Heart left ventricle (tissue), 16 donors: ENCODE results near the gene LLPH. TPM values are rescaled to one million over a fixed set of nuclear protein-coding genes. Genes with fewer than 3 reads are reported as not detected.

Experiments used
- ATAC-seq, 4 donors: fragments of 200-7000 bp; cut with Tn5 transposase; one replicate each; pipeline ENCODE4 v1.9.1; 2020 to 2022; ENCODE audit warnings: moderate library complexity in 4 of 4, mild to moderate bottlenecking in 3 of 4, moderate number of reproducible peaks in 1 of 4
- DNase-seq, 5 donors: peaks; one replicate each; pipeline ENCODE4 v3.0.0-alpha.2; 2020
- H3K27ac ChIP-seq, 12 donors: fragments of 200-600 bp; sonication (generic) in 4 of 12; one replicate each; pipeline versions ENCODE4 v1.5.0 to v1.8.0; 2016 to 2022; ENCODE audit warnings: mild to moderate bottlenecking in 2 of 12
- H3K27me3 ChIP-seq, 9 donors: fragments of 200-600 bp; sonication (generic) in 2 of 9; one replicate each; pipeline versions ENCODE4 v1.5.1 to v1.8.0; 2016 to 2022; ENCODE audit warnings: mild to moderate bottlenecking in 3 of 9
- H3K36me3 ChIP-seq, 9 donors: fragments of 200-600 bp; sonication (generic) in 2 of 9; one replicate each; pipeline versions ENCODE4 v1.5.0 to v1.8.0; 2018 to 2022; ENCODE audit warnings: mild to moderate bottlenecking in 2 of 9
- H3K4me1 ChIP-seq, 12 donors: fragments of 200-600 bp; sonication (generic) in 4 of 12; one replicate each; pipeline versions ENCODE4 v1.5.0 to v1.8.0; 2016 to 2022; ENCODE audit warnings: mild to moderate bottlenecking in 3 of 12
- H3K4me3 ChIP-seq, 12 donors: fragments of 200-600 bp; sonication (generic) in 4 of 12; one replicate each; pipeline versions ENCODE4 v1.5.0 to v1.8.0; 2017 to 2022; ENCODE audit warnings: mild to moderate bottlenecking in 9 of 12, moderate library complexity in 4 of 12
- H3K9me3 ChIP-seq, 12 donors: fragments of 200-600 bp; sonication (generic) in 4 of 12; one replicate each; pipeline versions ENCODE4 v1.5.0 to v1.8.0; 2016 to 2022; ENCODE audit warnings: mild to moderate bottlenecking in 1 of 12
- POLR2A ChIP-seq, 2 donors: fragments of 450-650 bp; IDR thresholded peaks; one replicate each; pipeline ENCODE4 v1.6.1; 2017; ENCODE audit warnings: antibody characterized with exemption in 2 of 2, mild to moderate bottlenecking in 2 of 2, moderate library complexity in 2 of 2
- WGBS, 4 donors: extraction: QIAGEN DNeasy Blood & Tissue Kit in 2 of 4; methylation state at CpG; one replicate each; pipeline versions ENCODE4 v1.1.5 to v1.1.7; 2013 to 2018; 5-methylcytosine and 5-hydroxymethylcytosine counted together
- intact Hi-C, 10 donors: fragments of 100-400 bp; cut with DNase I; formaldehyde crosslinking; loops; one replicate each; pipeline versions ENCODE4 v1.11.1 to v1.14.2; 2022
- polyA plus RNA-seq, 2 donors: library from polyadenylated mRNA; stranded (reverse); fragments of 200-250 nt; gene quantifications; one replicate each; pipeline ENCODE4 v1.2.3, GENCODE V29; 2013
- total RNA-seq, 9 donors: library from RNA; depleted of rRNA in 2 of 9; stranded (reverse); fragments of >200 nt in 2 of 9; fragmentation: NEBNext Ultra II Directional in 3 of 9; extraction: Animal tissue kit (Norgen Biotek cat#: 25700) in 3 of 9; gene quantifications; one replicate each; pipeline versions ENCODE4 v1.1.0 to v1.2.4, GENCODE V29; 2016 to 2023
- TF ChIP-seq, protein P1 (sequence below), 12 donors: fragments of 200-600 bp; sonication (generic) in 4 of 12; IDR thresholded peaks; one replicate each; pipeline versions ENCODE4 v1.5.0 to v1.8.0; 2018 to 2022; ENCODE audit warnings: antibody characterized with exemption in 12 of 12, mild to moderate bottlenecking in 5 of 12
- donor health status: ischemic (EF 13 %, LVEDD 7.1; RV severe dilation, severe dysfunction).
- donor health status: healthy with polysubstance abuse.
- donor health status: DM: no; HTN: yes; CAD: no.
- donor health status: DM: no; HTN: no; CAD: no.
- donor health status: ischemic (EF 25% LVEDD 6.9; RV normal size, moderate dysfunction).
- donor health status: ischemic (EF 25% LVEDD 5.7; RV mildly dilated, moderate dysfunction).
- donor health status: healthy.
- donor health status: DM: yes; HTN: yes; CAD: no.
- donor health status: ischemic (EF 35%, LVEDD 5.7; RV mildly dilated, moderate dysfunction).
- donor health status: nonischemic (EF 11% LVEDD 7.7; RV severe dilation, severe dysfunction).
- donor health status: DM: yes; HTN: yes; CAD: no.
- donor health status: PGD.
- donor health status: ischemic (EF 29% LVEDD 5.4; RV normal size, mild dysfunction).
- donor health status: nonischemic (EF 23%, LVEDD 6.1; RV moderate dilation, normal function).

Gene LLPH
- total and polyA plus RNA-seq, 11 donors, result 5.0 to 49.1 (median 18.3) TPM

GRCh38 chr12:66162701-66163100 is 32.2 kb upstream of the LLPH start:
- peak overlapping the region in 1 of 12 donors; percentile 15 for H3K27ac ChIP-seq
- ATAC-seq (no peak), DNase-seq (no peak)
- H3K4me3 ChIP-seq, result no peak overlapping the region
- TF ChIP-seq, protein P1, sequence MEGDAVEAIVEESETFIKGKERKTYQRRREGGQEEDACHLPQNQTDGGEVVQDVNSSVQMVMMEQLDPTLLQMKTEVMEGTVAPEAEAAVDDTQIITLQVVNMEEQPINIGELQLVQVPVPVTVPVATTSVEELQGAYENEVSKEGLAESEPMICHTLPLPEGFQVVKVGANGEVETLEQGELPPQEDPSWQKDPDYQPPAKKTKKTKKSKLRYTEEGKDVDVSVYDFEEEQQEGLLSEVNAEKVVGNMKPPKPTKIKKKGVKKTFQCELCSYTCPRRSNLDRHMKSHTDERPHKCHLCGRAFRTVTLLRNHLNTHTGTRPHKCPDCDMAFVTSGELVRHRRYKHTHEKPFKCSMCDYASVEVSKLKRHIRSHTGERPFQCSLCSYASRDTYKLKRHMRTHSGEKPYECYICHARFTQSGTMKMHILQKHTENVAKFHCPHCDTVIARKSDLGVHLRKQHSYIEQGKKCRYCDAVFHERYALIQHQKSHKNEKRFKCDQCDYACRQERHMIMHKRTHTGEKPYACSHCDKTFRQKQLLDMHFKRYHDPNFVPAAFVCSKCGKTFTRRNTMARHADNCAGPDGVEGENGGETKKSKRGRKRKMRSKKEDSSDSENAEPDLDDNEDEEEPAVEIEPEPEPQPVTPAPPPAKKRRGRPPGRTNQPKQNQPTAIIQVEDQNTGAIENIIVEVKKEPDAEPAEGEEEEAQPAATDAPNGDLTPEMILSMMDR (IDR thresholded peaks at IDR 0.05), result no peak
- no peak for TF ChIP-seq POLR2A (IDR thresholded peaks at IDR 0.05)
- H3K27me3 ChIP-seq, result no peaks in the 10 kb centered on the region
- peaks cover 0 to 12% (median 0%) of the 10 kb centered on the region in 12 donors for H3K9me3 ChIP-seq
- peaks cover 0 to 55% (median 27%) of the 10 kb centered on the region in 12 donors for H3K4me1 ChIP-seq
- intact Hi-C loops, result loop anchor here in 5 of 10 donors (10.0 kb wide), 3 partner anchors 72 to 142 kb away; partner anchors contain the start of gene HELB (in 2 of the 5)
- 53 to 67% (median 63%) methylated on average over 2 of the region's 2 CpGs for WGBS, 4 donors
- H3K36me3 ChIP-seq, result peaks cover 0 to 35% (median 20%) of the 10 kb centered on the region in 9 donors

- intact Hi-C loops, result loop anchor here in 5 of 10 donors (10.0 kb wide), 3 partner anchors 74 to 144 kb away; partner anchors contain the start of gene HELB (in 2 of the 5)
- no peak for DNase-seq
- TF ChIP-seq, protein P1 (IDR thresholded peaks at IDR 0.05), result no peak
- no peak for TF ChIP-seq POLR2A (IDR thresholded peaks at IDR 0.05)
- ATAC-seq, result no peak
- Histone ChIP-seq H3K4me3 (no peak overlapping the region), H3K4me1 (peaks cover 0 to 50% (median 18%) of the 10 kb centered on the region in 12 donors), H3K27ac (no peak overlapping the region), H3K9me3 (peaks cover 0 to 12% (median 0%) of the 10 kb centered on the region in 12 donors), H3K27me3 (no peaks in the 10 kb centered on the region), H3K36me3 (peaks cover 0 to 35% (median 20%) of the 10 kb centered on the region in 9 donors)
- WGBS, 4 donors, result 91 to 96% (median 95%) methylated on average over 25 to 28 of the region's 28 CpGs
Observed at GRCh38 chr12:66160704-66161103, 30.2 kb upstream of the LLPH start.

- H3K36me3 ChIP-seq, result peaks cover 0 to 35% (median 20%) of the 10 kb centered on the region in 9 donors
- peaks cover 0 to 53% (median 23%) of the 10 kb centered on the region in 12 donors for H3K4me1 ChIP-seq
- DNase-seq (no peak), ATAC-seq (no peak)
- intact Hi-C loops, result no loop called here
- peaks cover 0 to 6% (median 0%) of the 10 kb centered on the region in 12 donors for H3K9me3 ChIP-seq
- no peaks in the 10 kb centered on the region for H3K27me3 ChIP-seq
- no peak overlapping the region for H3K27ac ChIP-seq
- H3K4me3 ChIP-seq, result no peak overlapping the region
- TF ChIP-seq, protein P1 (IDR thresholded peaks at IDR 0.05), result no peak
- no peak for TF ChIP-seq POLR2A (IDR thresholded peaks at IDR 0.05)
Observed at GRCh38 chr12:66159123-66159522, 28.6 kb upstream of the LLPH start.

- intact Hi-C loops, result no loop called here
- Histone ChIP-seq H3K9me3 (peaks cover 0 to 6% (median 0%) of the 10 kb centered on the region in 12 donors), H3K4me3 (no peak overlapping the region), H3K27ac (no peak overlapping the region), H3K36me3 (peaks cover 0 to 41% (median 31%) of the 10 kb centered on the region in 9 donors), H3K4me1 (peaks cover 0 to 45% (median 13%) of the 10 kb centered on the region in 12 donors), H3K27me3 (no peaks in the 10 kb centered on the region)
- DNase-seq, result no peak
- 93 to 97% (median 97%) methylated on average over 2 of the region's 2 CpGs for WGBS, 4 donors
- TF ChIP-seq, protein P1 (IDR thresholded peaks at IDR 0.05), result no peak
- no peak for TF ChIP-seq POLR2A (IDR thresholded peaks at IDR 0.05)
- no peak for ATAC-seq
Observed at GRCh38 chr12:66156654-66157053, 26.1 kb upstream of the LLPH start.
